ENCODE data around the gene DNAJC4. TPM values are rescaled to one million over a fixed set of nuclear protein-coding genes. Genes with fewer than 3 reads are reported as not detected.

DNAJC4 gene
- total and polyA plus RNA-seq, 2 experiments from 2014 or later, result 11.0 to 34.7 TPM

DNA sequence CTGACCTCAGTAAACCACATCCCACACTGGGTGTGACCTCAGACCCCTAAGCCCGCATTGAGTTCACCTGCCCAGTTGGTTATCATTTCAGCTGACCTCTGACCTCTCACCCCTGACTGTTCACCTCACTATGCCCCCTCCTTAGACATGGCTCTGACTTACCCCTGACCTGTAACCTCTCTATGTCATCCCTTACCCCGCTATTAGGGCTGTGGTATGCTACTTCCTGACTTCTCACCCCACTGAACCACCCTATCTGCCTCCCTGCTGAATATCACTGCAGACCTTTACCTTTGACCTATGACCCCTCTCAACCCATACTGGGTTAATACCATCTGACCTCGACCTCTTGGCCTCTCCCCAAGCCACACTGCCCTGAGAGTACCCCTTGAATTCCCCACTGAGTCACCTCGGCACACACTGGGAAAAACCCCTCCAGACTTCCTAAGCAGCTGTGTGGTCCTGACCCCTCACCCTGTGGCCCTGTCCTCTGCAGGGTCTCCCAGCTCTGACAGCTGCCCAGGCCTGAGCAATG is 29.3 kb downstream of the DNAJC4 start:
- Histone ChIP-seq H3F3A (ENCODE audit: insufficient read depth) (no peaks in the 10 kb centered on the region), H2AFZ (no peak overlapping the region), H3K36me3 (ENCODE audit: low read depth) (peaks cover 7% of the 10 kb centered on the region; the same call in 1 of the 2 replicates), H3K9ac (no peak overlapping the region), H3K27ac (no peak overlapping the region), H3K79me2 (ENCODE audit: insufficient read depth) (no peaks in the 10 kb centered on the region; the same call in 1 of the 2 replicates), H3K9me2 (ENCODE audit: insufficient read depth) (no peaks in the 10 kb centered on the region), H3K4me3 (no peak overlapping the region), H3K27me3 (replicated peaks; ENCODE audit: insufficient read depth) (no peaks in the 10 kb centered on the region), H3K4me1 (ENCODE audit: insufficient read depth) (no peaks in the 10 kb centered on the region), H3K4me2 (ENCODE audit: unreplicated experiment) (no peak overlapping the region), H3K9me3 (ENCODE audit: low read depth) (no peaks in the 10 kb centered on the region), H4K20me1 (ENCODE audit: insufficient read depth) (no peaks in the 10 kb centered on the region)
- WGBS, 2 experiments (ENCODE audit: low coverage in 1 of 2, low lambda C conversion rate in 2 of 2, missing lambda C conversion rate in 2 of 2), result 98% methylated on average over 4 of the region's 4 CpGs
- no peak for DNase-seq
- in situ Hi-C loops (cut with MboI), result no loop called here
- TF ChIP-seq EZH2 (IDR thresholded peaks at IDR 0.05; ENCODE audit: insufficient read depth, poor library complexity, severe bottlenecking) (no peak), EZH2phosphoT487 (IDR thresholded peaks at IDR 0.05; ENCODE audit: insufficient read depth, low read depth) (no peak)

DNA sequence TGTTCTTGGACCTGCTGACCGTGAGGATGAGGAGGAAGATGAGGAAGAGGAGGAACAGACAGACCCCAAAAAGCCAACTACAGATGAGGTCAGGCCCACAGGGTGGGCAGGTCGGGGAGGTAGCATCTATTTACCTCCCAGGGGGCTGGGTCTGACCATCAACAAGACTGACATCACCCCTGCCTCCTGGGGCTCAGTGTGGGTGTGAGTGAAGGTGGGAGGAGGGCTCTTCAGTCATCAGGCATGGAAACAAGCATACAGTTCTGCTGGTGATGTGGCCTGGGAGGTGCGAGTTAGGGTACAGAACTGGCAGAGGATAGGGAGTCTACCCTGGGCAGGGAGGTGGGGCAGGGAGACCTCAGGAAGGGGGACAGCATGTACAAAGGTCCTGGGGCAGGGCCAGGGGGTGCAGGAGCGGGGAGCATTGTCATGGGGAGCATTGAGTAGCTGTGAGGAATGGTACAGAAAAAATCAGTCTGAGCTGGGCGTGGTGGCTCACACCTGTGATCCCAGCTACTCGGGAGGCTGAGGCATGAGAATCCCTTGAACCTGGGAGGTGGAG is 29.9 kb downstream of the DNAJC4 start:
- Histone ChIP-seq H3K9ac (no peak overlapping the region), H3K36me3 (ENCODE audit: low read depth) (peaks cover 7% of the 10 kb centered on the region; the same call in 1 of the 2 replicates)
- in situ Hi-C loops (cut with MboI), result no loop called here

DNA sequence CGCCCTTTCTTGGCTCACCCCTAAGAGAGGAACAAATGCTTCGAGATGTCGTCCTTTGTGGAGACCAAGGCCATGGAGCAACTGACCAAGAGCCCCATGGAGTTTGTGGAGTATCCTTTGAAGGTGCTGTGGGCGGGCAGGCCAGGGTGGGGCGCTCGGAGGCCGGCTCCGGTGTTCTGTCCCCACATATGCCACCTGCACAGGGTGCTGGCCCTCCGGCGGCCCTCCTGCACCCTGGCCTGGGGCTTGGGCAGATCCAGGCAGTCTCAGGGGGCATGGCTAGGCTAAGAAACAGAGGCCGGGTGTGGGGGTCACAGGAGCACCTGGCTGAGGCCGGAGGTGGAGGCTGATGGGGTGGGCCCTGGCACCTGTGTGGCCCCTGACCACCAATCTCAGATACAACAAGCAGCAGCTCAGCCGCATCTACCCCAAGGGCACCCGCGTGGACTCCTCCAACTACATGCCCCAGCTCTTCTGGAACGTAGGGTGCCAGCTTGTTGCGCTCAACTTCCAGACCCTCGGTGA is 31.3 kb downstream of the DNAJC4 start:
- Histone ChIP-seq H4K20me1 (ENCODE audit: insufficient read depth) (no peaks in the 10 kb centered on the region), H3K27ac (no peak overlapping the region), H2AFZ (no peak overlapping the region), H3F3A (ENCODE audit: insufficient read depth) (no peaks in the 10 kb centered on the region), H3K9me2 (ENCODE audit: insufficient read depth) (no peaks in the 10 kb centered on the region), H3K4me3 (no peak overlapping the region), H3K36me3 (ENCODE audit: low read depth) (peaks cover 7% of the 10 kb centered on the region; the same call in 1 of the 2 replicates), H3K9me3 (ENCODE audit: low read depth) (no peaks in the 10 kb centered on the region), H3K79me2 (ENCODE audit: insufficient read depth) (no peaks in the 10 kb centered on the region), H3K4me2 (ENCODE audit: unreplicated experiment) (no peak overlapping the region), H3K9ac (no peak overlapping the region), H3K4me1 (ENCODE audit: insufficient read depth) (no peaks in the 10 kb centered on the region), H3K27me3 (replicated peaks; ENCODE audit: insufficient read depth) (no peaks in the 10 kb centered on the region)
- WGBS, 2 experiments (ENCODE audit: low coverage in 1 of 2, low lambda C conversion rate in 2 of 2, missing lambda C conversion rate in 2 of 2), result 93% methylated on average over 18 of the region's 18 CpGs
- no peak for DNase-seq
- in situ Hi-C loops (cut with MboI), result no loop called here
- TF ChIP-seq EZH2phosphoT487 (IDR thresholded peaks at IDR 0.05; ENCODE audit: insufficient read depth, low read depth), result no peak
- TF ChIP-seq EZH2 (IDR thresholded peaks at IDR 0.05; ENCODE audit: insufficient read depth, poor library complexity, severe bottlenecking), result no peak

More for the DNA sequence above, 29.9 kb downstream of the DNAJC4 start:
- Histone ChIP-seq H3K79me2 (ENCODE audit: insufficient read depth) (no peaks in the 10 kb centered on the region), H3K27ac (no peak overlapping the region), H3K27me3 (replicated peaks; ENCODE audit: insufficient read depth) (no peaks in the 10 kb centered on the region), H2AFZ (no peak overlapping the region), H3K4me2 (ENCODE audit: unreplicated experiment) (no peak overlapping the region), H3K9me2 (ENCODE audit: insufficient read depth) (no peaks in the 10 kb centered on the region), H3K9me3 (ENCODE audit: low read depth) (no peaks in the 10 kb centered on the region), H3K4me3 (no peak overlapping the region), H4K20me1 (ENCODE audit: insufficient read depth) (no peaks in the 10 kb centered on the region), H3F3A (ENCODE audit: insufficient read depth) (no peaks in the 10 kb centered on the region), H3K4me1 (ENCODE audit: insufficient read depth) (no peaks in the 10 kb centered on the region)
- WGBS, 2 experiments (ENCODE audit: low coverage in 1 of 2, low lambda C conversion rate in 2 of 2, missing lambda C conversion rate in 2 of 2), result 84 to 92% methylated on average over 5 to 6 of the region's 6 CpGs
- TF ChIP-seq EZH2phosphoT487 (IDR thresholded peaks at IDR 0.05; ENCODE audit: insufficient read depth, low read depth) (no peak), EZH2 (IDR thresholded peaks at IDR 0.05; ENCODE audit: insufficient read depth, poor library complexity, severe bottlenecking) (no peak)
- DNase-seq, result no peak

DNA sequence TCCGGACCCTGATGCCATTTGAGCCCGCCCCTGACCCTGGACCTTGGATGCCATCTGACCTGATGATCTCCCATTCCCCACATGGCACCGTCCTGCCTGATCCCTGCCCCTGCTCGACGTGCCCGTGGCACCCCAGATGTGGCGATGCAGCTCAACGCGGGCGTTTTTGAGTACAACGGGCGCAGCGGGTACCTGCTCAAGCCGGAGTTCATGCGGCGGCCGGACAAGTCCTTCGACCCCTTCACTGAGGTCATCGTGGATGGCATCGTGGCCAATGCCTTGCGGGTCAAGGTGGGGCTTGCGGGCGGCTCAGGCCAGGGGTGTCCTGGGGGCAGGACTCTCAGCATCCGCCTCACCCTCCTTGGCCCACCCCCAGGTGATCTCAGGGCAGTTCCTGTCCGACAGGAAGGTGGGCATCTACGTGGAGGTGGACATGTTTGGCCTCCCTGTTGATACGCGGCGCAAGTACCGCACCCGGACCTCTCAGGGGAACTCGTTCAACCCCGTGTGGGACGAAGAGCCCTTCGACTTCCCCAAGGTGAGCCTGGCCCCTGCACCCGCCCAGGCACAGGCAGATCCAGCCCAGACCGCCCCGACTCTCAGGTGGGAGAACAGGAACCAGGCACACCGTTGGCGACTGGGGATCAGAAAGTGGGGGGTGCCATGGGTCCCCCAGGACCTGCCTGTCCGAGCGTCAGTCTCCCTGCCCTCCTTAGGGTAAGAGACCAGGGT is 32.1 kb downstream of the DNAJC4 start:
- Histone ChIP-seq H3K27ac (no peak overlapping the region), H3K9ac (no peak overlapping the region), H3K79me2 (ENCODE audit: insufficient read depth) (no peaks in the 10 kb centered on the region), H4K20me1 (ENCODE audit: insufficient read depth) (no peaks in the 10 kb centered on the region), H3K4me3 (no peak overlapping the region), H3K4me2 (ENCODE audit: unreplicated experiment) (no peak overlapping the region), H3K9me2 (ENCODE audit: insufficient read depth) (no peaks in the 10 kb centered on the region), H3K27me3 (replicated peaks; ENCODE audit: insufficient read depth) (no peaks in the 10 kb centered on the region), H3K4me1 (ENCODE audit: insufficient read depth) (0 out of 2 replicates have a peak, but pooled peaks cover 2% of the 10 kb centered on the region), H3K36me3 (ENCODE audit: low read depth) (peaks cover 7% of the 10 kb centered on the region; the same call in 1 of the 2 replicates), H3K9me3 (ENCODE audit: low read depth) (no peaks in the 10 kb centered on the region), H2AFZ (no peak overlapping the region), H3F3A (ENCODE audit: insufficient read depth) (no peaks in the 10 kb centered on the region)
- 93 to 94% methylated on average over 42 of the region's 42 CpGs for WGBS, 2 experiments (ENCODE audit: low coverage in 1 of 2, low lambda C conversion rate in 2 of 2, missing lambda C conversion rate in 2 of 2)
- no peak for DNase-seq
- no peak for TF ChIP-seq EZH2phosphoT487 (IDR thresholded peaks at IDR 0.05; ENCODE audit: insufficient read depth, low read depth)
- no peak for TF ChIP-seq EZH2 (IDR thresholded peaks at IDR 0.05; ENCODE audit: insufficient read depth, poor library complexity, severe bottlenecking)
- in situ Hi-C loops (cut with MboI), result no loop called here
